Astrocyte (in vitro differentiated cells and primary cell): ENCODE measurements around the gene PLCL1. TPM values are rescaled to one million over a fixed set of nuclear protein-coding genes. Genes with fewer than 3 reads are reported as not detected.

Experiments used
- DNase-seq: peaks from one replicate; pipeline ENCODE4 v3.0.0-alpha.2; 2010; ENCODE audit warnings: low read depth
- FAIRE-seq: peaks from 2 replicates; lab custom pipeline; 2011; peaks lifted over from hg19 to GRCh38; lab: Jason Lieb, UNC
- H2AFZ ChIP-seq: 2 replicates; pipeline ENCODE4 v1.6.0; 2012; ENCODE audit warnings: low read depth, low read length, inconsistent platforms
- H3K27ac ChIP-seq: 2 replicates; pipeline ENCODE4 v1.5.1; 2011; ENCODE audit warnings: low read depth, low read length, inconsistent platforms
- H3K27me3 ChIP-seq: 2 replicates; pipeline ENCODE4 v1.6.0; 2011; ENCODE audit warnings: low read length, inconsistent platforms; ENCODE audit not compliant: insufficient read depth
- H3K36me3 ChIP-seq: 2 replicates; pipeline ENCODE4 v1.5.1; 2011; ENCODE audit warnings: low read length, inconsistent platforms; ENCODE audit not compliant: insufficient read depth
- H3K4me1 ChIP-seq: 2 replicates; pipeline ENCODE4 v1.5.1; 2011; ENCODE audit warnings: low read length, inconsistent platforms; ENCODE audit not compliant: insufficient read depth
- H3K4me2 ChIP-seq: 2 replicates; pipeline ENCODE4 v1.6.0; 2012; ENCODE audit warnings: low read length, inconsistent platforms
- H3K4me3 ChIP-seq: 2 replicates; pipeline ENCODE4 v1.5.1; 2011; ENCODE audit warnings: low read depth, mild to moderate bottlenecking, low read length, inconsistent platforms; ENCODE audit not compliant: insufficient read depth
- H3K79me2 ChIP-seq: 2 replicates; pipeline ENCODE4 v1.6.0; 2012; ENCODE audit warnings: mild to moderate bottlenecking, low read length, inconsistent platforms; ENCODE audit not compliant: insufficient read depth
- H3K9ac ChIP-seq: 2 replicates; pipeline ENCODE4 v1.6.0; 2012; ENCODE audit warnings: mild to moderate bottlenecking, low read length, inconsistent platforms
- H3K9me3 ChIP-seq: 2 replicates; pipeline ENCODE4 v1.5.1; 2012; ENCODE audit warnings: low read depth, mild to moderate bottlenecking, low read length, inconsistent platforms; ENCODE audit not compliant: insufficient read depth
- H4K20me1 ChIP-seq: 2 replicates; pipeline ENCODE4 v1.6.0; 2012; ENCODE audit warnings: low read length, inconsistent platforms; ENCODE audit not compliant: insufficient read depth
- H3K27ac Mint-ChIP-seq: one replicate; pipeline ENCODE4 v1.8.0; 2021; ENCODE audit warnings: mild to moderate bottlenecking, mixed read lengths; ENCODE audit not compliant: unreplicated experiment
- H3K27me3 Mint-ChIP-seq: one replicate; pipeline ENCODE4 v1.8.0; 2021; ENCODE audit warnings: low read depth, mixed read lengths; ENCODE audit not compliant: unreplicated experiment
- H3K36me3 Mint-ChIP-seq: one replicate; pipeline ENCODE4 v1.8.0; 2021; ENCODE audit warnings: low read depth, mixed read lengths; ENCODE audit not compliant: unreplicated experiment
- H3K4me1 Mint-ChIP-seq: one replicate; pipeline ENCODE4 v1.8.0; 2021; ENCODE audit warnings: low read depth, mixed read lengths; ENCODE audit not compliant: unreplicated experiment
- H3K4me3 Mint-ChIP-seq: one replicate; pipeline ENCODE4 v1.8.0; 2021; ENCODE audit warnings: mild to moderate bottlenecking, moderate library complexity, mixed read lengths; ENCODE audit not compliant: unreplicated experiment
- H3K9me3 Mint-ChIP-seq: one replicate; pipeline ENCODE4 v1.8.0; 2021; ENCODE audit warnings: mild to moderate bottlenecking, mixed read lengths; ENCODE audit not compliant: unreplicated experiment
- CTCF ChIP-seq: IDR thresholded peaks from 2 replicates; pipeline ENCODE4 v1.5.1; 2011; ENCODE audit warnings: low read depth, mild to moderate bottlenecking, inconsistent platforms, low read length, moderate library complexity; ENCODE audit not compliant: insufficient read depth
- EZH2 ChIP-seq: IDR thresholded peaks from 2 replicates; pipeline ENCODE4 v1.6.1; 2012; ENCODE audit warnings: mild to moderate bottlenecking, low read length, inconsistent platforms; ENCODE audit not compliant: insufficient read depth
- total RNA-seq: library from RNA; stranded (reverse); gene quantifications from 2 replicates; pipeline ENCODE4 v1.2.1, GENCODE V29; 2021

Gene PLCL1
- total RNA-seq, 1 donor from 2014 or later, result 0.84 TPM

GRCh38 chr2:197875763-197876162, 71.4 kb downstream of the PLCL1 start:
- Histone ChIP-seq H3K9ac (no peak overlapping the region), H3K9me3 (no peaks in the 10 kb centered on the region), H3K4me1 (peaks cover 20% of the 10 kb centered on the region), H3K4me3 (no peak overlapping the region), H3K36me3 (no peaks in the 10 kb centered on the region), H3K27me3 (no peaks in the 10 kb centered on the region), H3K27ac (no peak overlapping the region), H3K4me2 (no peak overlapping the region), H2AFZ (no peak overlapping the region), H4K20me1 (no peaks in the 10 kb centered on the region), H3K79me2 (no peaks in the 10 kb centered on the region)
- no peaks in the 10 kb centered on the region for H3K27me3 Mint-ChIP-seq
- TF ChIP-seq CTCF (no peak), EZH2 (no peak)
- no peaks in the 10 kb centered on the region for H3K9me3 Mint-ChIP-seq
- peak overlapping the region; percentile 19 for H3K27ac Mint-ChIP-seq
- H3K4me1 Mint-ChIP-seq, result peaks cover 35% of the 10 kb centered on the region
- no peak overlapping the region for H3K4me3 Mint-ChIP-seq
- no peaks in the 10 kb centered on the region for H3K36me3 Mint-ChIP-seq
- FAIRE-seq (peak; percentile 41), DNase-seq (no peak)

GRCh38 chr2:197876524-197876923, 72.1 kb downstream of the PLCL1 start:
- no peak overlapping the region for H3K9ac ChIP-seq
- peaks cover 19% of the 10 kb centered on the region for H3K4me1 ChIP-seq
- Mint-ChIP-seq H3K4me3 (no peak overlapping the region), H3K4me1 (peaks cover 35% of the 10 kb centered on the region), H3K36me3 (no peaks in the 10 kb centered on the region), H3K27me3 (no peaks in the 10 kb centered on the region), H3K27ac (no peak overlapping the region), H3K9me3 (no peaks in the 10 kb centered on the region)
- FAIRE-seq, result no peak
- TF ChIP-seq EZH2 (no peak), CTCF (no peak)
- no peak overlapping the region for H3K4me3 ChIP-seq
- no peaks in the 10 kb centered on the region for H3K9me3 ChIP-seq
- no peaks in the 10 kb centered on the region for H3K79me2 ChIP-seq
- H2AFZ ChIP-seq, result no peak overlapping the region
- H3K27me3 ChIP-seq, result no peaks in the 10 kb centered on the region
- no peak overlapping the region for H3K27ac ChIP-seq
- H4K20me1 ChIP-seq, result no peaks in the 10 kb centered on the region
- DNase-seq, result no peak
- H3K36me3 ChIP-seq, result no peaks in the 10 kb centered on the region
- no peak overlapping the region for H3K4me2 ChIP-seq

GRCh38 chr2:197877038-197877437, 72.6 kb downstream of the PLCL1 start:
- no peaks in the 10 kb centered on the region for H3K36me3 Mint-ChIP-seq
- peaks cover 15% of the 10 kb centered on the region for H3K4me1 ChIP-seq
- H3K36me3 ChIP-seq, result no peaks in the 10 kb centered on the region
- H3K27ac Mint-ChIP-seq, result no peak overlapping the region
- H3K4me1 Mint-ChIP-seq, result peaks cover 31% of the 10 kb centered on the region
- FAIRE-seq (no peak), DNase-seq (peak; percentile 6)
- H3K9me3 Mint-ChIP-seq, result no peaks in the 10 kb centered on the region
- no peaks in the 10 kb centered on the region for H3K27me3 Mint-ChIP-seq
- no peak overlapping the region for H3K9ac ChIP-seq
- no peak overlapping the region for H3K4me3 ChIP-seq
- H4K20me1 ChIP-seq, result no peaks in the 10 kb centered on the region
- no peak for TF ChIP-seq EZH2
- TF ChIP-seq CTCF, result no peak
- no peaks in the 10 kb centered on the region for H3K9me3 ChIP-seq
- no peak overlapping the region for H3K27ac ChIP-seq
- no peak overlapping the region for H3K4me2 ChIP-seq
- H2AFZ ChIP-seq, result no peak overlapping the region
- H3K79me2 ChIP-seq, result no peaks in the 10 kb centered on the region
- H3K4me3 Mint-ChIP-seq, result no peak overlapping the region
- H3K27me3 ChIP-seq, result no peaks in the 10 kb centered on the region
